HG02884 (cell line): ENCODE results near the gene RSPH10B2.
"Not testable (repeated sequence)": the region's sequence is repeated elsewhere in the genome, so short reads cannot be mapped to it uniquely, and the experiment has no call there.

Experiments
- ATAC-seq: cut with Tn5 transposase; IDR thresholded peaks from one replicate; pipeline ENCODE4 v1.9.1; 2021; ENCODE audit warnings: mild to moderate bottlenecking, moderate library complexity; ENCODE audit not compliant: unreplicated experiment

Gene RSPH10B2

GRCh38 chr7:6837081-6837480 is 83.2 kb downstream of the RSPH10B2 start:
- ATAC-seq, result not testable (repeated sequence)

- not testable (repeated sequence) for ATAC-seq
Observed at GRCh38 chr7:6842278-6842921, 88.5 kb downstream of the RSPH10B2 start.

- ATAC-seq, result not testable (repeated sequence)
Observed at GRCh38 chr7:6843092-6843491, 89.2 kb downstream of the RSPH10B2 start.

GRCh38 chr7:6843654-6844053 is 89.8 kb downstream of the RSPH10B2 start:
- ATAC-seq, result not testable (repeated sequence)

GRCh38 chr7:6845971-6846449 is 92.1 kb downstream of the RSPH10B2 start:
- not testable (repeated sequence) for ATAC-seq

- not testable (repeated sequence) for ATAC-seq
Observed at GRCh38 chr7:6847751-6848150, 93.8 kb downstream of the RSPH10B2 start.
